Tibial nerve (tissue), 4 donors: ENCODE measurements around the gene TCF7. TPM values are rescaled to one million over a fixed set of nuclear protein-coding genes. Genes with fewer than 3 reads are reported as not detected.

Source experiments
- DNase-seq, 2 donors: peaks; one replicate each; pipeline ENCODE4 v3.0.0-alpha.2; 2019; ENCODE audit warnings: low spot score in 2 of 2
- H3K27ac ChIP-seq, 4 donors: fragments of 200-600 bp; sonication (generic) in 3 of 4; one replicate each; pipeline ENCODE4 v1.5.1; 2017 to 2019; ENCODE audit warnings: mild to moderate bottlenecking in 1 of 4
- H3K27me3 ChIP-seq, 2 donors: fragments of 200-600 bp; sonication (generic) in 1 of 2; one replicate each; pipeline versions ENCODE4 v1.5.1 to v1.6.0; 2017 to 2019
- H3K36me3 ChIP-seq, 3 donors: fragments of 200-600 bp; sonication (generic); one replicate each; pipeline ENCODE4 v1.5.1; 2018 to 2019
- H3K4me1 ChIP-seq, 4 donors: fragments of 200-600 bp; sonication (generic) in 3 of 4; one replicate each; pipeline ENCODE4 v1.5.1; 2017 to 2019
- H3K4me3 ChIP-seq, 4 donors: fragments of 200-600 bp; sonication (generic) in 3 of 4; one replicate each; pipeline ENCODE4 v1.5.1; 2017 to 2019; ENCODE audit warnings: mild to moderate bottlenecking in 1 of 4, moderate library complexity in 1 of 4
- H3K9me3 ChIP-seq, 4 donors: fragments of 200-600 bp; sonication (generic) in 3 of 4; one replicate each; pipeline ENCODE4 v1.5.1; 2017 to 2019
- CTCF ChIP-seq, 5 experiments: fragments of 200-600 bp in 3 of 5; fragments of 450-650 bp in 2 of 5; sonication (generic) in 3 of 5; IDR thresholded peaks; one replicate each; pipeline ENCODE4 v1.5.1; 2016 to 2019; ENCODE audit warnings: antibody characterized with exemption in 5 of 5, mild to moderate bottlenecking in 3 of 5, moderate library complexity in 2 of 5
- EP300 ChIP-seq, 2 donors: sonication (generic); formaldehyde crosslinking; IDR thresholded peaks; one replicate each; pipeline ENCODE4 v1.6.1; 2017; ENCODE audit warnings: antibody characterized with exemption in 2 of 2, mild to moderate bottlenecking in 1 of 2
- POLR2A ChIP-seq, 2 donors: fragments of 450-650 bp; IDR thresholded peaks; one replicate each; pipeline ENCODE4 v1.6.1; 2017; ENCODE audit warnings: antibody characterized with exemption in 2 of 2, mild to moderate bottlenecking in 2 of 2, moderate library complexity in 2 of 2
- WGBS, 2 donors: methylation state at CpG; one replicate each; pipeline ENCODE4 v1.1.5; 2018; 5-methylcytosine and 5-hydroxymethylcytosine counted together
- total RNA-seq, 4 donors: library from RNA; depleted of rRNA; stranded (reverse); fragments of >200 nt; gene quantifications; one replicate each; pipeline ENCODE4 v1.1.0, GENCODE V29; 2016

Gene TCF7
- total RNA-seq, 4 donors from 2014 or later, result 2.5 to 13.2 (median 6.6) TPM

DNA sequence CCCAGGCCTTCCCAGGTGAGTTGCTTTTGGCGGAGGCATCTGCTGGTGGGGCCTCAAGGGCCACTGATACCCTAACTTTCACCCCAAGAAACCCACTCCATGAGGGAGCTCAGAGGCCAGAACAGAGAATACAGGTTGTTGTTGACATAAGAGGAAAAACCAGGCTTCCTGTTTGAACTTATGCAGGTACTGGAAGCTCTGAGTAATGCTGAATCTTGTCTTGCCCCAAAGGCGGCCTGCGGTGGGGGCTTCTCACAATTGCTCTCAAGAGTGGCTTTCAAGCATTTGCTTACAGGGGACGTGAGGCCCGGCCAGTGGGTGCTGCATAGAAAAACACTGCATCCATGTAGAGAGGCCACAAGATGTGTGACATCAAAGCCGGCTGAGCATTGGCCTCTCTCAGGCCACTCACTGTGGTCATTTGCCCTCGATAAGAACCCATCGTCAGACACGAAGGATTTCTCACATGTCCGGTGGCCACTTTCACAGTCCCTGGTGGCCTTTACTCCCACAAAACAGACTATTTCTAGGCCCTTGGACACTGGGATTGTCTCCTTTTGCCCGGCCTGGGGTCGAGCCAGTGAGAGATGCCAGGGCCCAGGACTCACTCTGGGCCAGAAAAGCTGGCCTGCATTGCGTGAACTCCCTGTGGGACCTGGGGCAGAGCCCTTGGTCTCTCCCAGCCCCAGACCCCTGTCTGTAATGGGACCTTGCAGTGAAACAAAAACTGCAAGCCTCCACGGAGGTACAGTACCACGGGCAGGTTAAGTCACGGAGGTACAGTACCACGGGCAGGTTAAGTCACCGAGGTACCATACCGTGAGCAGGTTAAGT is 34.5 kb upstream of the TCF7 start:
- H3K4me1 ChIP-seq, result no peaks in the 10 kb centered on the region
- no peaks in the 10 kb centered on the region for H3K9me3 ChIP-seq
- H3K27ac ChIP-seq, result peak overlapping the region in 1 of 4 donors; percentile 3
- no peaks in the 10 kb centered on the region for H3K36me3 ChIP-seq
- 84 to 91% methylated on average over 17 to 19 of the region's 19 CpGs for WGBS, 2 donors
- H3K4me3 ChIP-seq, result no peak overlapping the region
- DNase-seq, result no peak
- no peak for TF ChIP-seq CTCF (IDR thresholded peaks at IDR 0.05)
- TF ChIP-seq POLR2A (IDR thresholded peaks at IDR 0.05), result no peak
- no peak for TF ChIP-seq EP300 (IDR thresholded peaks at IDR 0.05)
- no peaks in the 10 kb centered on the region for H3K27me3 ChIP-seq

DNA sequence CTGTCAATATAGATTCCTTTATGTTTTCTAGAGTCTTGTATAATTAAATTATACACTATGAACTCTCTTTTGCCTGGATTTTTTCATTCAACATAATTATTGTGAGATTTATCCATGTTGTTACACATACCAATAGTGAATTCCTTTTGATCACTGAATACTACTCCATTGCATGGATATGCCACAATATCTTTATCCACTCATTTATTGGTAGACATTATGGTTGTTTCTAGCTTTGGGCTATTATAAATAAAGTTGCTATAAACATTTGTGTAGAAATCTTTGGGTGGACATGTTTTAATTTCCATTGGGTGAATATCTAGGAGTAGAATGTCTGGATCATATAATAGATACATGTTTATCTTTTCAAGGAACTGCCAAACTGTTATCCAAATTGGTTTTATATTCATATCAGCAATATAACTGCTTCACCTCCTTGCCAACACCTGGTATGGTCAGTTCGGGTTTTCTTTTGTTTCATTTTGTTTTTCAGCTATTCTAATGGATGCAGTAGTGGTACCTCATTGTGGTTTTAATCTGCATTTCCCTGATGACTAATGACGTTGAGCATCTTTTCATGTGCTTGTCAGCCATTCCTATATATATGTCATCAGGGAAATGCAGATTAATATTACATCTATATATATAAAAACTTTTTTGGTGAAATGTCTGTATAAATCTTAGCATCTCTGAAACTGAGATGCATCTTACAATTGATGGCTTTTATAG is 32.1 kb upstream of the TCF7 start:
- 74 to 75% methylated on average over 2 of the region's 2 CpGs for WGBS, 2 donors
- no peak overlapping the region for H3K27ac ChIP-seq
- no peaks in the 10 kb centered on the region for H3K36me3 ChIP-seq

GRCh38 chr5:134083517-134083916 is 31.0 kb upstream of the TCF7 start:
- 46 to 58% methylated on average over 5 of the region's 5 CpGs for WGBS, 2 donors
- TF ChIP-seq EP300 (IDR thresholded peaks at IDR 0.05), result no peak
- no peak for TF ChIP-seq POLR2A (IDR thresholded peaks at IDR 0.05)
- TF ChIP-seq CTCF (IDR thresholded peaks at IDR 0.05), result no peak

More for the DNA sequence above, 32.1 kb upstream of the TCF7 start:
- no peaks in the 10 kb centered on the region for H3K4me1 ChIP-seq
- TF ChIP-seq EP300 (IDR thresholded peaks at IDR 0.05) (no peak), POLR2A (IDR thresholded peaks at IDR 0.05) (no peak), CTCF (IDR thresholded peaks at IDR 0.05) (no peak)
- H3K27me3 ChIP-seq, result no peaks in the 10 kb centered on the region
- no peaks in the 10 kb centered on the region for H3K9me3 ChIP-seq
- H3K4me3 ChIP-seq, result no peak overlapping the region
- DNase-seq, result no peak

DNA sequence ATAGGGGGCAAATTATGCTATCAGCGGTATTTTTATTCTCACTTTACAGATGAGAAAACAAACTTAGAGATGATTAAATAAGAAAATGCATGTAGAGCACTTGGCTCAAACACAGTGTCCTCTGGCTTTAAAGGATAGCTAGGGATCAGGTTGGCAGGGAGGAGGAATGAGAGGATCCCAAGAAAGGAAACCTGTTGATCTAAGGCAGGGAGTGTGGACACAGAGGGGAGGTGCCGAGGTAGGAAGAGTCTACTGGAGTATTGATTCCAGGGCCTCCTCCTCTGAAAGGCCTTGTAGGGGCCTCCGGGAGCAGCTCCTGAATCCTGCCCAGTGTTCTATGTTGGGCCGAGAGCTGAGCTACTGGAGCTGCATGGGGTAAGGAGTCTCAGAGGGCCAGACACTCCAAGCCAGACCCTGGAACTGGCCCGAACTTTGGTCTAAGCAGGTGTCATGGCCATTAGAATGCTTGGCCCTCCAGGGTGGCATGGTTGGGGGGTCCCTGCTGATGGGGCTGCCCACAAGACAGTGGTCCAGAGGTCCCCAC is 30.4 kb upstream of the TCF7 start:
- no peak for TF ChIP-seq EP300 (IDR thresholded peaks at IDR 0.05)
- TF ChIP-seq CTCF (IDR thresholded peaks at IDR 0.05), result no peak
- no peak for TF ChIP-seq POLR2A (IDR thresholded peaks at IDR 0.05)
- Histone ChIP-seq H3K27ac (no peak overlapping the region), H3K36me3 (no peaks in the 10 kb centered on the region), H3K9me3 (no peaks in the 10 kb centered on the region), H3K4me1 (peaks cover 0 to 5% (median 0%) of the 10 kb centered on the region in 4 donors), H3K4me3 (no peak overlapping the region), H3K27me3 (no peaks in the 10 kb centered on the region)
- WGBS, 2 donors, result 87 to 93% methylated on average over 5 of the region's 5 CpGs
- no peak for DNase-seq

More at GRCh38 chr5:134083517-134083916, 31.0 kb upstream of the TCF7 start:
- Histone ChIP-seq H3K27ac (no peak overlapping the region), H3K9me3 (no peaks in the 10 kb centered on the region), H3K36me3 (no peaks in the 10 kb centered on the region), H3K4me3 (no peak overlapping the region), H3K27me3 (no peaks in the 10 kb centered on the region), H3K4me1 (peaks cover 0 to 4% (median 0%) of the 10 kb centered on the region in 4 donors)
- DNase-seq, result no peak
